ENCODE results near the gene R3HDM2.
A peak's percentile ranks its signal among the peaks of the same experiment; 100 is the strongest.
"Not testable (repeated sequence)": the region's sequence is repeated elsewhere in the genome, so short reads cannot be mapped to it uniquely, and the experiment has no call there.

Gene R3HDM2

DNA sequence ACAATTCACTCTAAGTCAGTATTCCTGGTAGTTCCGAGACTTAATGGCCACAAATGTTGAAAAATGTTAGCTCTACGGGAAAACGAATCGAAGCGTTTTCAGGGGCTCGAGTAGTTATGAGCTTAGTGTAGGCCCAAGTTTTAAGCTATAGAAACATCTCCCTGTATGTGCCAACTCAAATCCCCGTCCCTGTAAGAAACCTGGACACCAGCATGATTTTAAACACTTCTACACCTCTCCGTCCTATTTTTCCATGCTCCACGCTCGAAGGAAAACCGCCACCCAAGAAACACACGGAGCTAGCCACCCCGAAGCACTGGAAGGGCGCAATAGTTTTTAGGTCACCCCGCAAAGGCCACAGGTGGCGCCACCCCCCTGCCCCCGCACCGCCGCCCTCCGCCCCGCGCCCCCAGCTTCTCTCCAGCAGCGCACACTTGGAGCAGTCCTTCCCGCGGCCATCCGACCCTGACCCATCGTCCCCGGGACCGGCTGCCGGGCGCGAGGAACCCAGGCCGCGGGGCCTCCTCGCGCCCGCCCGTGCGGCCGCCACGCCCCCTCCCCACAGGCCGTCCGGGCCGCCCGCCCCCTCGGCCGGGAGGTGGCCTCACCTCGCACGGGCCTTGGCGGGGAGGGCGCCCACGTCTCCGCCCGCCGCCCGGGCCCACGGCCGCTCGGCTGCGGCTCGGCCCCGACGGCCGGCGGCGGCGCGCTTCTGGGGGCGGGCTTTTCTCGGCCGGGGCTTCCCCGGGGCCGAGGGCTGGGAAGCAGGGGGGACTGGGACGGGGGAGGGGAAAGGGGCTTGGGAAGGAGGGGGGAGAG lies 522 bp downstream of the R3HDM2 start:
- Histone ChIP-seq H3K27me3 (ENCODE audit: control insufficient read depth, insufficient read depth, low read length) (no peaks in the 10 kb centered on the region), H3K4me3 (ENCODE audit: low read length) (peak overlapping the region; percentile 80), H3K9ac (ENCODE audit: low read length) (peak overlapping the region; percentile 78), H3K4me1 (ENCODE audit: control insufficient read depth, low read depth, low read length) (peaks cover 10% of the 10 kb centered on the region), H3K36me3 (ENCODE audit: control insufficient read depth, low read depth, low read length) (no peaks in the 10 kb centered on the region), H3K9me3 (ENCODE audit: control insufficient read depth, low read depth, low read length) (no peaks in the 10 kb centered on the region), H3K27ac (ENCODE audit: low read length) (peak overlapping the region; percentile 70)

DNA sequence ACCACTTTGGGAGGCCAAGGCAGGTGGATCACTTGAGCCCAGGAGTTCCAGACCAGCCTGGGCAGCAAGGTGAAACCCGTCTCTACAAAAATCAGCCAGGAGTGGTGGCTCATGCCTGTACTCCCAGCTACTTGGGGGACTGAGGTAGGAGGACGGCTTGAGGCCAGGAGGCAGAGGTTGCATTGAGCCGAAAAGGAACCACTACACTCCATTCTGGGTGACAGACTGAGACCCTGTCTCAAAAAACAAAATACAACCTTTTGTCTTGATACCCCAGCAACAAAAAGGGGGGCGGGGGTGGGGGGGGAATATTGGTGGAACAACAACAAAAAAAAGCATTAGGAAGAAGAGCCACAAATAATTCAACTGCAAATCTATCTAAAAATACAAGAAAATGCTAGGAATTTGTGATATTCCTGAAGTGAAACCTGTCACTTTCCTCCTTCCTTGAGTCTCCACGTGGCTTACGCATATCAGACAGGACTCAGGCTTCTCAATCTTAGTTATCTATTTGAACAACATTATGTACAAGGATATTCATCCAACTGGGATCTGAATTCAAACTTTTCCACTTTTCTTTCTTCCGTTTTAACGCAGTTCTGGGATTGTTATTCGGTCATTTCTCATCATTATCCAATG lies 1.3 kb downstream of the R3HDM2 start:
- peak overlapping the region; percentile 70 for H3K27ac ChIP-seq (ENCODE audit: low read length)
- peak overlapping the region; percentile 78 for H3K9ac ChIP-seq (ENCODE audit: low read length)
- no peaks in the 10 kb centered on the region for H3K9me3 ChIP-seq (ENCODE audit: control insufficient read depth, low read depth, low read length)
- no peaks in the 10 kb centered on the region for H3K36me3 ChIP-seq (ENCODE audit: control insufficient read depth, low read depth, low read length)
- no peaks in the 10 kb centered on the region for H3K27me3 ChIP-seq (ENCODE audit: control insufficient read depth, insufficient read depth, low read length)
- H3K4me3 ChIP-seq (ENCODE audit: low read length) = peak overlapping the region; percentile 80
- H3K4me1 ChIP-seq (ENCODE audit: control insufficient read depth, low read depth, low read length) = peaks cover 10% of the 10 kb centered on the region

DNA sequence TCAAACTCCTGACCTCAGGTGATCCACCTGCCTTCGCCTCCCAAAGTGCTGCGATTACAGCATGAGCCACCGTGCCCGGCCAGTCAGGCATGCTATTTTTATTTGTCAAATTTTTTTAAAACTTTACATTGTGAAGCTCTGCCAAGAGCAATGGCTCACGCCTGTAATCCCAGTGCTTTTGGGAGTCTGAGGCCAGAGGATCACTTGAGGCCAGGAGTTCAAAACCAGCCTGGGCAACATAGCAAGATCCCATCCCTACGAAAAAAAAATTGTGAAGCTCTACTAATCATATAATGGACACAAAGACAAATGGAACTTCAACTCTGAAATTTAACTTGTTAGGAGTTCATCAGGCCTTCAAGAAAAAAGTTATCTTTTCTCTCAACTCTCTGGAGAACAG lies 1.9 kb downstream of the R3HDM2 start:
- H3K4me3 ChIP-seq (ENCODE audit: low read length) = no peak overlapping the region
- no peaks in the 10 kb centered on the region for H3K27me3 ChIP-seq (ENCODE audit: control insufficient read depth, insufficient read depth, low read length)
- H3K4me1 ChIP-seq (ENCODE audit: control insufficient read depth, low read depth, low read length) = peaks cover 10% of the 10 kb centered on the region
- no peak overlapping the region for H3K27ac ChIP-seq (ENCODE audit: low read length)
- H3K36me3 ChIP-seq (ENCODE audit: control insufficient read depth, low read depth, low read length) = no peaks in the 10 kb centered on the region
- H3K9me3 ChIP-seq (ENCODE audit: control insufficient read depth, low read depth, low read length) = no peaks in the 10 kb centered on the region
- H3K9ac ChIP-seq (ENCODE audit: low read length) = no peak overlapping the region

DNA sequence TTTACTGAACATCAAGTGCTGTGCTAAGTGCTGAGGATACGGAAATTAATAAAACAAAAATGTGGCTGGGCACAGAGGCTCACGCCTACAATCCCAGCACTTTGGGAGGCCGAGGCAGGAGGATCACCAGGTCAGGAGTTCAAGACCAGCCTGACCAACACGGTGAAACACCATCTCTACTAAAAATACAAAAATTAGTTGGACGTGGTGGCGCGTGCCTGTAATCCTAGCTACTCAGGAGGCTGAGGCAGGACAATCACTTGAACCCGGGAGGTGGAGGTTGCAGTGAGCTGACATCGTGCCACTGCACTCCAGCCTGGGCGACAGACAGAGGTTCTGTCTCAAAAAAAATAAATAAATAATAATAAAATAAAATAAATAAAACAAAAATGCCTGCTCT lies 3.9 kb downstream of the R3HDM2 start:
- H3K27ac ChIP-seq (ENCODE audit: low read length); H3K4me3 ChIP-seq (ENCODE audit: low read length); H3K27me3 ChIP-seq (ENCODE audit: control insufficient read depth, insufficient read depth, low read length); H3K9me3 ChIP-seq (ENCODE audit: control insufficient read depth, low read depth, low read length); H3K9ac ChIP-seq (ENCODE audit: low read length); H3K36me3 ChIP-seq (ENCODE audit: control insufficient read depth, low read depth, low read length): not testable (repeated sequence)
- H3K4me1 ChIP-seq (ENCODE audit: control insufficient read depth, low read depth, low read length) = peaks cover 10% of the 10 kb centered on the region

DNA sequence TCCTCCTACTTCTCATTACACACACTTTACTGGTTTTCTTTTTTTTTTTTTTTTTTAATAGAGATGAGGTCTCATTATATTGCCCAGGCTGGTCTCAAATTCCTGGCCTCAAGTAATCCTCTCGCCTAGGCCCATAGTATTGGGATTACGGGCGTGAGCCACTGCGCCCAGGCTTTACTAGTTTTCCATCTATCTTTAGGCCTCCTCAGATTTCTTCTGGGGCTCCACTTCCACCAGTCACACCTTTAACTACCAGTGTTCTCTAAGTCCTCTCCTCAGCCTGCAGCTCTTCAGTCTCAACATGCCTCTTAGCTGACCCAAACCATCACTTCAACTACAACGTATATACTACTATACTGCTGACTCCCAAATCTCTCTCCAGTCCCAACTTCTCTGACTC lies 10.4 kb downstream of the R3HDM2 start:
- Histone ChIP-seq H3K36me3 (ENCODE audit: control insufficient read depth, low read depth, low read length) (no peaks in the 10 kb centered on the region), H3K9me3 (ENCODE audit: control insufficient read depth, low read depth, low read length) (no peaks in the 10 kb centered on the region), H3K27me3 (ENCODE audit: control insufficient read depth, insufficient read depth, low read length) (no peaks in the 10 kb centered on the region), H3K27ac (ENCODE audit: low read length) (no peak overlapping the region), H3K4me1 (ENCODE audit: control insufficient read depth, low read depth, low read length) (peaks cover 3% of the 10 kb centered on the region), H3K9ac (ENCODE audit: low read length) (no peak overlapping the region), H3K4me3 (ENCODE audit: low read length) (no peak overlapping the region)

DNA sequence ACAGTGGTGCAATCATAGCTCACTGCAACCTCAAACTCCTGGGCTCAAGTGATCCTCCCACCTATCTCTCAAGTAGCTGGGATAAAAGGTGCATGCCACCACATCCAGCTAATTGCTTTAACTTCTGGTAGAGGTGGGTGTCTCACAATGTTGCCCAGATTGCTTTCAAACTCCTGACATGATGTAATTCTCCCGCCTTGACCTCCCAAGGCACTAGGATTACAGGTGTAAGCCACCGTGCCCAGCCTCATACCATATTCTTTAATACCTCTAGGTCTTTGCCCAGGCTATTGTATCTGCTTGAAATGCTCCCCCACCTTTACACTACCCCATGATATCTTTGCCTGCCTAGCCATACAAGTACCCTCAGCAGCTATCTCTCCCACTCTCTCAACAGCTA lies 11.3 kb downstream of the R3HDM2 start:
- H3K9ac ChIP-seq (ENCODE audit: low read length) = no peak overlapping the region
- H3K36me3 ChIP-seq (ENCODE audit: control insufficient read depth, low read depth, low read length) = no peaks in the 10 kb centered on the region
- H3K9me3 ChIP-seq (ENCODE audit: control insufficient read depth, low read depth, low read length) = no peaks in the 10 kb centered on the region
- H3K4me1 ChIP-seq (ENCODE audit: control insufficient read depth, low read depth, low read length) = peaks cover 8% of the 10 kb centered on the region
- no peak overlapping the region for H3K27ac ChIP-seq (ENCODE audit: low read length)
- H3K27me3 ChIP-seq (ENCODE audit: control insufficient read depth, insufficient read depth, low read length) = no peaks in the 10 kb centered on the region
- no peak overlapping the region for H3K4me3 ChIP-seq (ENCODE audit: low read length)

DNA sequence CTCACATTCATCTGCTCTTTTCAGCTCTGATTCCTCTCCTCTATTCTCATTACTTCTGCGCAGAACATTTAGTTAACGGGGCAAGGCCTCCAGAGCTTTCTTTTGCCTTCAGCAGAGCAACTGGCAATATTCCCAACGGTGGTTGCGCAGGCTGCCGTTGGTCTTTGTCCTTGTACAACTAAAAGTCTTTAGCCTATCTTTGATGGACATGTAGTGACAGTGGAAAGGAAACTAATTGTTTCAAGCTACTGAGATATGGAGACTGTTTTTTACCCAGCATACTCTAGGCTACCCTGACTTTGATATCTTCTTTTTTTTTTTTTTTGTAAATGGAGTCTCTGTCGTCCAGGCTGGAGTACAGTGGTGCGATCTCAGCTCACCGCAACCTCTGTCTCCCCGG lies 12.6 kb downstream of the R3HDM2 start:
- Histone ChIP-seq H3K9me3 (ENCODE audit: control insufficient read depth, low read depth, low read length) (no peaks in the 10 kb centered on the region), H3K36me3 (ENCODE audit: control insufficient read depth, low read depth, low read length) (no peaks in the 10 kb centered on the region), H3K27ac (ENCODE audit: low read length) (no peak overlapping the region), H3K27me3 (ENCODE audit: control insufficient read depth, insufficient read depth, low read length) (no peaks in the 10 kb centered on the region), H3K4me3 (ENCODE audit: low read length) (no peak overlapping the region), H3K4me1 (ENCODE audit: control insufficient read depth, low read depth, low read length) (peaks cover 8% of the 10 kb centered on the region), H3K9ac (ENCODE audit: low read length) (no peak overlapping the region)

DNA sequence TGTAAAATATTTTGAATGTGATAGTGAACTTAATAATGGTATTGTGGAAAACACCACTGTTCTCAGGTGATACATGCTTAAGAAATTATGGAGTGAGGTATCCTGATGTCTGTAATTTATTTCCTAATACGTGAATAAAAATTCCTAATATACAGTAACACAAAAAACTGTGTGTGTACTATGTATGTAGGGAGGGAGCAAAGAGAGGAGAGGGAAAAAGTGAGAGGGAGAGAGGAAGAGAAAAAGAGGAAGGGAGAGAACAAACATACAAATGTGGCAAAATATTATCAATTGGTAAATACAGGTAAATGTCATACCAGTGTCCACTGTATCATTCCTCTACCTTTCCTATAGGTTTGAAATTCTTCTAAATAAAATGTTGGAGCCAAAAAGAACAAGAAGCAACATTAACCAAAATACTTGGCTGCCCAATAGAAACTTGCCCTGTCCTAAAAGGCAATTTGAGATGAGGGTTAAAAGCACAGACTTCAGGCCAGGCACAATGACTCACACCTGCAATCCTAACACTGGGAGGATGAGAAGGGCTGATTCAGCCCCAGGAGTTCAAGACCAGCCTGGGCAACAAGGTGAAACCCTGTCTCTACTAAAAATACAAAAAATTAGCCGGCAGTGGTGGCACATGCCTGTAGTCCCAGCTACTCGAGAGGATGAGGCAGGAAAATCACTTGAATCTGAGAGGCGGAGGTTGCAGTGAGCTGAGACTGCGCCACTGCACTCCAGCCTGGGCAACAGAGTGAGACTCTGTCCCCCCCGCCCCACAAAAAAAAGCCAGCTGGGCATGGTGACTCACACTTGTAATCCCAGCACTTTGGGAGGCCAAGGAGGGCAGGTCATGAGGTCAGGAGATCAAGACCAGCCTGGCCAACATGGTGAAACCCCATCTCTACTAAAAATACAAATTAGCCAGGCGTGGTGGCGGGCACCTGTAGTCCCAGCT lies 14.5 kb downstream of the R3HDM2 start:
- Histone ChIP-seq H3K4me3 (ENCODE audit: low read length) (no peak overlapping the region), H3K4me1 (ENCODE audit: control insufficient read depth, low read depth, low read length) (peaks cover 8% of the 10 kb centered on the region), H3K9ac (ENCODE audit: low read length) (no peak overlapping the region), H3K36me3 (ENCODE audit: control insufficient read depth, low read depth, low read length) (no peaks in the 10 kb centered on the region), H3K9me3 (ENCODE audit: control insufficient read depth, low read depth, low read length) (no peaks in the 10 kb centered on the region), H3K27me3 (ENCODE audit: control insufficient read depth, insufficient read depth, low read length) (no peaks in the 10 kb centered on the region), H3K27ac (ENCODE audit: low read length) (no peak overlapping the region)

DNA sequence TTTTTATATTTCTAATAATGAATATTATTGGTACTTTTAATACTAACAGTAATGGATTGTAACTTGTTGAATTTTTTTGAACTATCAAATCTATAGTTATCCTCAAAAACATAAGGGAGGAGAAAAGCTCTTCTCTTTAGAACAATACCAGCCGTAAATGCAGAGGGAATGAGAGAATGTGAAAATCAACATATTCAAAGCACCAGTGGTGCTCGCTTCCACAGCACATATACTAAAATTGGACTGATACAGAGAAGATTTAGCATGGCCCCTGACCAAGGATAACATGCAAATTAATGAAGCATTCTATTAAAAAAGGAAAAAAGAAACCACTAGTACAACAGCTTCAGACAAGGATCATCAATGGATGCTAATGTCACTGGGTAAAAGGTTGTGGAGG lies 15.8 kb downstream of the R3HDM2 start:
- H3K36me3 ChIP-seq (ENCODE audit: control insufficient read depth, low read depth, low read length) = no peaks in the 10 kb centered on the region
- no peak overlapping the region for H3K9ac ChIP-seq (ENCODE audit: low read length)
- H3K27me3 ChIP-seq (ENCODE audit: control insufficient read depth, insufficient read depth, low read length) = no peaks in the 10 kb centered on the region
- H3K4me3 ChIP-seq (ENCODE audit: low read length) = no peak overlapping the region
- H3K4me1 ChIP-seq (ENCODE audit: control insufficient read depth, low read depth, low read length) = peaks cover 8% of the 10 kb centered on the region
- no peaks in the 10 kb centered on the region for H3K9me3 ChIP-seq (ENCODE audit: control insufficient read depth, low read depth, low read length)
- no peak overlapping the region for H3K27ac ChIP-seq (ENCODE audit: low read length)

DNA sequence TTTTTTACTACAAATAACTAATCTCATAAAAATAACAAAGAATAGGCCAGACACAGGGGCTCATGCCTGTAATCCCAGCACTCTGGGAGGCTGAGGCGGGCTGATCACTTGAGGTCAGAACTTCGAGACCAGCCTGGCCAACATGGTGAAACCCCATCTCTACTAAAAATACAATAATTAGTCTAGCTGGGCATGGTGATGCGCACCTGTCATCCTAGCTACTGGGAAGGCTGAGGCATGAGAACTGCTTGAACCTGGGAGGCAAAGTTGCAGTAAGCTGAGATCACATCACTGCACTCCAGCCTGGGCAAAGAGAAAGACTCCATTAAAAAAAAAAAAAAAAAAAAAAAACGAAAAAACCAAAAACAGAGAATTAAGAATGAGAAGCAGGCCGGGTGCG lies 16.7 kb downstream of the R3HDM2 start:
- H3K36me3 ChIP-seq (ENCODE audit: control insufficient read depth, low read depth, low read length); H3K9me3 ChIP-seq (ENCODE audit: control insufficient read depth, low read depth, low read length); H3K27ac ChIP-seq (ENCODE audit: low read length): not testable (repeated sequence)

DNA sequence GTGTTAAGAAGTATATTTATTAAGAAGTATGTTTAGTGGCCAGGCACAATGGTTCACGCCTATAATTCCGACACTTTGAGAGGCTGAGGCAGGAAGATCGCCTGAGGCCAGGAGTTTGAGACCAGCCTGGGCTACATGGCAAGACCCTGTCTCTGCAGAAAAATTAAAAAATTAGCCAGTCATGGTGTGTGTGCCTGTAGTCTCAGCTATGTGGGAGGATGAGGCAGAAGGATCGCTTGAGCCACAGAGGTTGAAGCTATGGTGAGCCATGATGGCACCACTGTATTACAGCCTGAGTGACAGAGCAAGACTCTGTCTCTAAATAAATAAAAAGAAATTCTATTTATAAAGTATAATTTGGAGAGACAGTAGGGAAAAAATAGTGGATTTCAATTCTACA lies 20.3 kb downstream of the R3HDM2 start:
- Histone ChIP-seq H3K36me3 (ENCODE audit: control insufficient read depth, low read depth, low read length) (no peaks in the 10 kb centered on the region), H3K27me3 (ENCODE audit: control insufficient read depth, insufficient read depth, low read length) (no peaks in the 10 kb centered on the region), H3K4me1 (ENCODE audit: control insufficient read depth, low read depth, low read length) (peaks cover 6% of the 10 kb centered on the region), H3K9ac (ENCODE audit: low read length) (no peak overlapping the region), H3K4me3 (ENCODE audit: low read length) (no peak overlapping the region), H3K9me3 (ENCODE audit: control insufficient read depth, low read depth, low read length) (no peaks in the 10 kb centered on the region), H3K27ac (ENCODE audit: low read length) (no peak overlapping the region)

More for the DNA sequence above, 16.7 kb downstream of the R3HDM2 start:
- not testable (repeated sequence) for H3K4me1 ChIP-seq (ENCODE audit: control insufficient read depth, low read depth, low read length); H3K4me3 ChIP-seq (ENCODE audit: low read length); H3K9ac ChIP-seq (ENCODE audit: low read length); H3K27me3 ChIP-seq (ENCODE audit: control insufficient read depth, insufficient read depth, low read length)
